HG03280 (cell line): ENCODE results near the gene OR52W1.

Source experiments
- ATAC-seq: cut with Tn5 transposase; IDR thresholded peaks from one replicate; pipeline ENCODE4 v1.9.1; 2021; ENCODE audit warnings: mild to moderate bottlenecking, moderate library complexity; ENCODE audit not compliant: unreplicated experiment

The OR52W1 gene, protein sequence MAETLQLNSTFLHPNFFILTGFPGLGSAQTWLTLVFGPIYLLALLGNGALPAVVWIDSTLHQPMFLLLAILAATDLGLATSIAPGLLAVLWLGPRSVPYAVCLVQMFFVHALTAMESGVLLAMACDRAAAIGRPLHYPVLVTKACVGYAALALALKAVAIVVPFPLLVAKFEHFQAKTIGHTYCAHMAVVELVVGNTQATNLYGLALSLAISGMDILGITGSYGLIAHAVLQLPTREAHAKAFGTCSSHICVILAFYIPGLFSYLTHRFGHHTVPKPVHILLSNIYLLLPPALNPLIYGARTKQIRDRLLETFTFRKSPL

DNA sequence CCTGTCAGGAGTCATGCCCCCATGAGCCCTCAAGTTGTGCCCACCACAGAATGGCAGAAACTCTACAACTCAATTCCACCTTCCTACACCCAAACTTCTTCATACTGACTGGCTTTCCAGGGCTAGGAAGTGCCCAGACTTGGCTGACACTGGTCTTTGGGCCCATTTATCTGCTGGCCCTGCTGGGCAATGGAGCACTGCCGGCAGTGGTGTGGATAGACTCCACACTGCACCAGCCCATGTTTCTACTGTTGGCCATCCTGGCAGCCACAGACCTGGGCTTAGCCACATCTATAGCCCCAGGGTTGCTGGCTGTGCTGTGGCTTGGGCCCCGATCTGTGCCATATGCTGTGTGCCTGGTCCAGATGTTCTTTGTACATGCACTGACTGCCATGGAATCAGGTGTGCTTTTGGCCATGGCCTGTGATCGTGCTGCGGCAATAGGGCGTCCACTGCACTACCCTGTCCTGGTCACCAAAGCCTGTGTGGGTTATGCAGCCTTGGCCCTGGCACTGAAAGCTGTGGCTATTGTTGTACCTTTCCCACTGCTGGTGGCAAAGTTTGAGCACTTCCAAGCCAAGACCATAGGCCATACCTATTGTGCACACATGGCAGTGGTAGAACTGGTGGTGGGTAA, at the start of gene OR52W1:
TSS of gene OR52W1 (plus strand) at position 51 of the 637 bp plus-strand sequence. CDS start at position 51, 0 bp downstream.
- ATAC-seq, result no peak

DNA sequence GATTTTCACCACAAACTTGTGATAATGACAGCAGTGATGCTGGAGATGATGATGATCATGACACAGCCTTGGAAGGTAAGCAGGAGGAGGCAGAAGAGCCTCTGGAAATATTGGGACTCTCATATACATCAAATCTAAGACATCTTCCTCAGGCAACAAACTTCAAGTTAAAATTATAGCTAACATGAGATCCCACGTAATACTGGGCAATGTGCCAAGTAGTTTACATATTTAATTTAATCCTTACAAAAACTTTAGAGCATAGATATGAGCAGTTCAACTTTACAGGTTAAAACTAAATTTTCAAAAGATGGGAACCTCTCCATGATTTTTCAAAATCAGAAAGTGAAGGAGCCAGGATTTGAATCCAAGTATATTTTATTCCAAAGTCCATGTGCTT, 47.9 kb upstream of the OR52W1 start:
- ATAC-seq, result no peak

DNA sequence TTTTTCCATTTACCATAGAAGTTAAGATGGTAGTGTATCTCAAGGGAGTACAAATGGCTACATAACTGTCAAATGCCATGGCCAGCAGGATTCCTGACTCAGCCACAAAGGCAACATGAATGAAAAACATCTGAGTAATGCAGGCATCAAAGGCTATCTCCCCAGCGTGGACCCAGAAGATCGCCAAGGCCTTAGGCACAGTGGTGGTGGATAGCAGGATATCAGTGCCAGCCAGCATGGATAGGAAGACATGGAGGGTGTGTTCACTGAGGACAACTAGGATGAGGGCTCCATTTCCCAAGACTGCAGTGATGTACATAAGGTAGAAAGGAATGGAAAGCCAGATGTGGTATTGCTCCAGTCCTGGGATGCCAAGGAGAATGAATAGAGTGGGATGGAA, 46.9 kb upstream of the OR52W1 start:
- no peak for ATAC-seq

DNA sequence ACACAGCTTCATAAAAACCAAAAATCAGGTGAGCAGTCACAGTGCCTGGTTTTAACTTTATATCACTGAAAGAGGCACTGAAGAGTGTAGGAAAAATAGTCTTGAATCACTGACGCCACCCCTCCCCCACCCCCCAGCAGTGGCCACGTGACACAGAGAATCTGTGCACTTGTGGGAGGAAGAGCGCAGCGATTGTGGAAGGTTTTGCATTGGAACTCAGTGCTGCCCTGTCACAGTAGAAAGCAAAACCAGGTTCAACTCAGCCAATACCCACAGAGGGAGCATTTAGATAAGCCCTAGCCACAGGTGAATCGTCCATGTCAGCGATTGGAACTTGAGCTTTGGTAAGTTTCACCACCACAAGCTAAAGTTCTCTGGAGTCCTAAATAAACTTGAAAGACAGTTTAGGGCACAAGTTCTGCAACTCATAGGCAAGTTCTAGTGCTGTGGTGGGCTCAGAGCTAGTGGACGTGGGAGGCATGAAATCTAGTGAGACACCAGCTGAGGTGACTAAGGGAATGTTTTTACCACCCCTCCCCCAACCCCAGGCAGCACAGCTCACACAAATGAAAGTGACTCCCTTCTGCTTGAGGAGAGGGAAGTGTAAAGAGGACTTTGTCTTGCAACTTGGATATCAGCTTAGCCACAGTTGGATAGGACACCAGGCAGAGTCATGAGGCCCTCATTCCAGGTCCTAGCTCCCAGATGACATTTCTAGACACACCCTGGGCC, 42.2 kb upstream of the OR52W1 start:
- no peak for ATAC-seq

DNA sequence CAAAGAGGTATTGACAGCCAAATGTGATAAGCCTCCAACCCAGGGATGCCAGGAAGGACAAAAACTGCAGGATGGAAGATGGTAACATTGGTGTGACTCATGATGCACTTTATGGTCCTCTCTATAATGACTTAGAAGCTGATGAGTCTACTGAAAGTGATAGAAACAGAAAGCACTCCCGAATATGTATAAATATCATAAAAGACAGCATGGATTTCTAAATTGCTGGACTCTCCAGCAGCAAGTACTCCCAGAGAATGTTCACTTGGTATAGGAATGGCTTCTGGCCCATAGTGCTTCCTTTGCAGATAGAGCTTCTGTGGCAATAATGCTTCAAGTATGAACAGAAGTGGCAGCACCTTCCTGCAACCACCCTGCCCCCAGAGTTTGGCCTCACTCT, 28.8 kb upstream of the OR52W1 start, which contains the start of gene OR52B2:
TSS of gene OR52B2 (minus strand) at position 101 of the 400 bp plus-strand sequence. CDS start at position 101, 0 bp downstream.
- no peak for ATAC-seq

DNA sequence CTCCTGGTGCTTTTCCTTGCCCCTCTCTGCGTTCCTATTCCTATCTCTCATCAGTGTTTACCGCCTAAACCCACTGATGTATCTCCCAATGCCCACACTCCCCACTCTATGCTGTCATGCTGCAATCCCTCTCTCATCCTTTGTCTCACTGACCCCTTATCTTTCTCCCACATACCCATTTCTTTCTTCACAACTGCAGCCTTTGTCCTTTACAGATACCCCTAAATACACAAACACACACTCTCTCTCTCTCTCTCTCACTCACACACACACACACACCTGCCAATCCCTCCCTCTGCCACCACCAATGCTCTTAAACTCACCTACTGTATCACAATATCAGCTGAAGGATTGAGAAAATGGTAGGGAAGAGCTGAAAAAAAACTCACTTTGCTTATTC, 23.6 kb upstream of the OR52W1 start:
- ATAC-seq, result no peak

DNA sequence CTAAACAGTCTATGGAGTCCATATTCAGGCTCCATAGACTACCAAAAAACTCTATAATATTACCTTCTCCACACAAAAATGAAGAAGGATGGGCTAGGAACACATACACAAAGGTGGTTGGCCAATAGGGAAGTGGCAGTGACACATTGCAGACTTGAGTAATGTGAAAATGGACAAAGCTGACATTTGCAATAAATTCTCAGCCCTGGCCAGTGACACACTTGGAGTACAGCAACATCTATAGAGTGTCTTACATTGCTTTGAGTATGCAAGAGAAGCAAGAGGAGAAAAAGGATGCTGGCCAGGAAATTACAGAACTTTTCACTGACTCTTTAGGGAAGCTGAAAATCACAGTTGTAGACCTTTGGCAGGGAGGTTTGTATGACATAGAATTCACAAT, 7.3 kb upstream of the OR52W1 start:
- no peak for ATAC-seq

DNA sequence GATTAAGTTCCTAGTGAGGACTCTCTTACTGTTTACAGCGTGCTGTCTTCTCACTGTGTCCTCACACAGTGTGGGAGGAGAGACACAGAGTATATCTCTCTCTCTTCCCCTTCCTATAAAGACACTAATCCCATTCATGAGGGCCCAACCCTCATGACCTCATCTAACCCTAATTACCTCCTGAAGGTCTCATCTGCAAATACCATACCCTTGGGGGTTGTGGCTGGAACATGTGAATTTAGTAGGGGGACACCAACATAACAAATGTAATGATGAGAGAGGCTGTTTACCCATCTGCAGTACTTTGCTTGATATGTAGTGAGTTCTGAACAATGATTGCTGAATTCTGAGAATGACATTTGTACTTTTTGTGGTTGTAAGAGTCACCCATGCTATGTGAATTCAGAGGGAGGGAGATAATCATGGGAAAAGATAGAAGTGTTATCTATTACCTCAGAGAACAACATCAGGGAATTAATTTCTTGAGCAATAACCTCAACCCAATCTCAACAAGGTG, 4.9 kb upstream of the OR52W1 start:
- ATAC-seq, result no peak

DNA sequence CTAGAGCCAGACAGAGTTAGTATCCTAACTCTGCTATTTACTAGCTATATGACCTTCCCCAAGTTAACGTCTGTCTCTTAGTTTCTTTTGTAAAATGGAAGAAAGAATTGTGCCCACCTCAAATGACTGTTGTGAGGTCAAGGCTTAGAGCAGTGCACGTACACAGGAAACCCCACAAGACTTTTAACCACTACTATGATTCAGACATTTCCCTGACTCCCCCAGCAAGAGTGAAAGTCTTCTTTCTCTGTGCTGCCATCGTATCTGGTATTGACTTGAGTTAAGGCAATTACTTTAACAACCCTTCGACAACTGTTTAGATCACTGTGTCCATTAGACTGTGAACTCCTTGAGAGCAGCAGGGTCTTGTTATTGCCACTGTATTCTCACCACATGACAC, 2.6 kb upstream of the OR52W1 start:
- peak; percentile 73 for ATAC-seq

DNA sequence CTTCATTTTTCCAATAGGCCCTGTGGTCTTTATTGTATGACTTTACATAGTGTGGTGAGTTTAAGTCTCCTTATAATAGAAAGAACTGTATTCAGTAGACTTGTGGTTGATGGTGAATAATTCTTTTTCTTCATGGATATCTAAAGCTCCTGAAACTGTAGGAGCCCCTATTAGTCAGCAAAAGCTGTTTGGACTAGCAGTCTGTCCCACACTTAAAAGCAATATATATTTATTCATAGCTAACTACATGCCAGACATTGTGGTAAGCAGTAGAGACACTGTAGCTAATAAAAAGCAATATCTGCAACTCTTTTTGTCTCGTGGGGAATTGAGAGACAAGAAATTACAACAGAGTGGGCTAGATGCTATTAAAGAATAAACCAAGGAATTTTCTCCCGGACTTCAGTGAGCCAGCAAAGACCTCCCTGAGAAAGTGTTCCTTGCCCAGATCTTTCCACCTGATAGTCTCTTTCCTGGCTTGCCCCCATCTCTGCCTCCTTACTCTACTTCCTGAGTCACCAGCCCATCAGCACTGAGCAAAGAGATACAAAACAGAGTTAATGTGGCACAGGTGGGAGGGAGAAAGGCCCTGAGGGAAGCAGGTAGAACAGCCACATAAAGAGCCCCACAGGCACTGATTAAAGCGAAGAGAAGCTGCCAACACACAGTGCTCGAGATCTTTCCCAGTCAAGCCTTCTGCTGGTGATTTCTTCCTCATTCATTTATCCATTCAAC, 1.4 kb upstream of the OR52W1 start:
- no peak for ATAC-seq

DNA sequence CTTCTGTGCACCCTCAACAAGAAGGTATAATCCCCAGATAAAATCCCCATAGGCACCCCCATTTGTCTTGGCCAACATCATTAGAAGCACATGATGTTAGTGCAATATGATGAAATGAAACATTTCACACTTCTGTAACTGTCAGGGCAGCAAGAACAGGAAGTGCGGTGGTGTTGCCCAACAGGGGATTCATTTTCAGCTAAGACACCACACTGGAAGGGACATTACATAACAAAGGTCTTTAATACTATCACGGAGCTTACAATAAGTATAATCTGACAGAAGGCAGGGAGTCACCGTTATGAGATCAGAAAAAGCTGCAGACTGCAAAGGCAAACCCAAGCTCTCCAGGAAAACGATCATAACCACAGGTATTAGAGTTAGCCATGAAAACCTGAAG, 2.0 kb downstream of the OR52W1 start:
- ATAC-seq, result no peak

DNA sequence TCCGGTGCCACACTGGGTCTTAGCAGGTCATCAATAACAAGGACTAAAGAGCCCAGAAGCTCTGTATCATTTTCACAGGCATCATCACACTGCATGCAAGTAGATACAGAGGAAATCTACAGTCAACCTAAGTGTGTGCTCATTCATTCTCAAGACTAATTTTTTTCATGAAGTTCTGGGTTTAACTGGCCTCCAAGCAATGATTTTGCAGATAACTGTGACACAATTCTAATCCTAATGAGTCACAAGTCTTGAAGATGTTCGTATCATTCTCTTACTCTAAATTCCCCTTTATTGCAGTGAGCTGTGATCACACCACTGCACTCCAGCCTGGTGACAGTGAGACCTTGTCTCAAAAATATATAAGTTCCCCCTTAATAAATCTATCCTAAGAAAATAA, 2.5 kb downstream of the OR52W1 start:
- ATAC-seq, result no peak

DNA sequence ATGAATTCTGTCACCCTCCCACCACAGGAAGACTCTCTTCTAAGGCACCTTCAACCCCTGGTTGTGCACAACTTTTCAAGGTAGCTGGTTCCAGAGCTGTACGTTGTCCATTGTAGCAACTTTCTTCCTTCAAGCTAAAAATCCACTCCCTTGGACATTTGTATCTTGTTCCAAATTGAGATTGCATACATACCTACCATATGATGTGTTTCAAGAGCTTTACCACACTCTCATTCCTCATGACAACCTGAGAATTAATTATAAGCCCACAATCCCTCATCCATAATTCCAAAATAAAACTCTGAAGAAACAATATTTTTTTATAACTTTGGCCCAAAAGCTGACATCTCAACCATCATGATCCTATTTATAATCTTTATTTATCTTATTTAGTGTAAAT, 3.0 kb downstream of the OR52W1 start:
- no peak for ATAC-seq

DNA sequence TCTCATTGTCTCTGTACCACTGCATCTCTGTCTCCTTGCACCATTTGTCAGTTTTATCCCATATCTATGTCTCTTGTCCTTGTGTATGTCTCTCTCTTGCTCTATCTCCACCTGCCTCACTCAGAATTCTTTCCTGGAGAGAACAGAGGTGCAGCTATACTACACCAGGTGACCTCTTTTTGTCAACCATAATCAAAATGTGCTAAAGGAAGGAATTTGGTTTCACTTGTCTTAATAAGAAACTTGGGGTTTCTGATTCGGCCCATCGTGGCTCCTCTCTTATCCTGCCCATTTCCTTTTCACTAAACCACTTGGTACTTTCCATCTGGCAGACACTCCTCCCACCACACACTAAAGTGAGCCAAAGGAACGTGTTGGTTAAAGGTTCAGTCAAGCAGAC, 4.3 kb downstream of the OR52W1 start:
- ATAC-seq, result no peak

DNA sequence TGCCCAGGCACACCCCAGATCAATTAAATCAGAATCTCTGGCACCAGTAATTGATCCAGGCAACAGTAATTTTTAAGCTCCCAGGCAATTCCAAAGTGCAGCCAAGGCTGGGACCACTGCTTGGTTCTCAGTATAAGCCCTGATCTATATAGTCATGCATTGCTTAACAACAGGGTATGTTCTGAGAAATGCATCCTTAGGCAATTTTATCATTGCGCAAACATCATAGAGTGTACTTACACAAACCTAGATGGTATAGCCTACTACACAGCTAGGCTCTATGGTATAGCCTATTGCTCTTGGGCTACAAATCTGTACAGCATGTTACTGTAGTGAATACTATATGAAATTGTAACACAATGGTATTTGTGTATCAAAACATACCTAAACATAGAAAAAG, 5.7 kb downstream of the OR52W1 start:
- ATAC-seq, result no peak

DNA sequence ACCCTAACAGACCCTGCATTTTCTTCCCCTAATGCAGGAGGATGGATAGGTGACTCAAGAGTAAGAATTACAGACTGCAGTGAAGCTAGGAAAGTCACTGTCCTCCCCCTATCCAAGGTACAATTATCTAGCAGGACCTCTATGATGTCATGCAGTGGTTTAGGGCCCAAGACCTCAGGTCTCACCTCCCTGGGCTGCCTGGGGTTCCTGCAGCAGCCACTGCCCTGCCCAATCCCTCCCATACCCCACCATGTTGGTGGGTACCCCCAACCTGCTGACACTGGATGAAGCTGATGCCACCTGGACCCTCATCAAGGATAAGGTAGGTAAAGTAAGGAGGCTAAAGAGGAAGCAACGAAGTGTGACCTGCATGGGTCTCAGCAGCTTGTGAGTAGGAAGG, 6.3 kb downstream of the OR52W1 start, which contains the start of gene C11orf42:
TSS of gene C11orf42 (plus strand) at position 192 of the 400 bp plus-strand sequence. CDS start at position 251, 59 bp downstream.
- ATAC-seq, result no peak

DNA sequence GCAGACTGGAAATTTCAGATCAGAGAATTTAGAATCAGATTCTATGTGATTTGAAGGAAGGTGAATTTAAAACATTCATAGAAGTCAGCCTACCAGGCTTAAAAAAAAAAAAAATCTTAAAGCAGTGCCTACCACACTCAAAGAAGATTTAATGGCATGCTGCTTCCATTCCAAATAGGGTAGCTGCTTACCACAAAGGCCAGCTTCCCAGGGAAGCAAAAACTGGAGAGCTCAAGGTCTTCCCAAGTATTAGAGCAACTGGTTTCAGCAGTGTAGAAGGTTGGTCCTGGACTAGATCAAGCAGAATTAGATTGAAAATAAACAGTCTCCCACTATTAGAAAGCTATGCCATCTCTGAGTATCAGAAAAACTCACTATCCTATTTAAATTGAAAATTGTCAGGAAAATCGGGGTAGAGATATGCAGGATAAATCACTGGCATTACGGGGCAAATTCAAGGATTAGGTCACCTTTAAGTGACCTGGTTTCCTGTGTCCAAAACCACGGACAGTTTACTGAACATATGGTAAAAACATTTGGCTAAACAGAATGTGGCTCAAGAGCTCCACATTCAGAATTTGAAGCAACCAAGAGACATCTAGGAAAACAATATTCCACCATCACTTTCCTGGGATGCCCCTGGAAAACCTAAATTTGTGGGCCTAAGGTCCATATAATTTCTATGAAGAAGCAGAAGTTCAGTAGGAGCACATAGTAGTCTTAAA, 7.6 kb downstream of the OR52W1 start:
- ATAC-seq, result no peak

DNA sequence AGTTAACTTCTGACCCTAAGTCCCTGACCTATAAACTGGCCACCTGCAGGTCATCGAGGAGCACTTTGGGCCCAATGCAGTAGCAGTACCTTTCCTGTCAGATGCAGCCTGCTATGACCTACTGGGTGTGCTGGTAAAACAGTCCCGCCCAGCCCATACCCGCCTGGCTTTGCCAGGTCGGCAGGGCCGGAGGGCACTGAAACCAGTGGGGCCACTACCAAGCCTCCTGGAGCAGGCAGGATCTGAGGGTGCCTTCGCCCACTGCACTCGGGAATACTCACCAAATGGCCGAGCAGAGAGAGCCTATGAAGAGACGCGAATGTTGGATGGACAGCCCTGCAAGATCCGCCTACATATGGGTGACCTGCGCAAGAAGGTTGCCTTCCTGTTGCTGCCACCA, 10.8 kb downstream of the OR52W1 start:
- ATAC-seq, result no peak

DNA sequence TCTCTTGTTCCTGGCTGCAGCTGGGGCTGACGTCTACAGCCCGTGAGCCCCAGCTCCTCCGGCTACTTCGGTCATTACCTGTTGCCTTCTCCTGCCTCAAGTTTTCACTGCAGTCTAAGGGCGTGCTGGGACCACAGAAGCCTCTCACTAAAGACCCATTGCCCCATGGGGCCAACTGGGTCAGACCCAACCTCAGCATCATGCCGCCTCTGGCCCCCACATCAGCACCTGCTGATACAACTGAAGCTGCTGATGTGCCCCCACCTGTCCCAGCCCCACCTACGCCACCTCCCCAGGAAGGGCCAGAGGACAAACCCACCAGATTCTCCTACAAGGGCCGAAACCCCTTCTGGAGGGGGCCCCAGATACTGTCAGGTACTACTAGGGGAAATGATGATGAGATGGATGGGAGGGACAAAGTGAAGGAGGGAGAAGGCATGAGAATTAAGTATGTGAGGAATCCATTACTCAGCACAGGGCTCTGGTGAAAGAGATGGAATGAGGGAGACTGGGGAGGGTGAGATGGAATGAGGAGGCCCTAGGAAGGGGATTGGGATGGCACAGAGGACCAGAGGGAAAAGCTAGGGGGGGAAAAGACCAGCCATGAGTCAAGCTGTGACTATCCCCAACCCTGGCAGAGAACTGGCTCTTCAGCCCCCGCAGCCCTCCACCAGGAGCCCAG, 11.4 kb downstream of the OR52W1 start:
- no peak for ATAC-seq

DNA sequence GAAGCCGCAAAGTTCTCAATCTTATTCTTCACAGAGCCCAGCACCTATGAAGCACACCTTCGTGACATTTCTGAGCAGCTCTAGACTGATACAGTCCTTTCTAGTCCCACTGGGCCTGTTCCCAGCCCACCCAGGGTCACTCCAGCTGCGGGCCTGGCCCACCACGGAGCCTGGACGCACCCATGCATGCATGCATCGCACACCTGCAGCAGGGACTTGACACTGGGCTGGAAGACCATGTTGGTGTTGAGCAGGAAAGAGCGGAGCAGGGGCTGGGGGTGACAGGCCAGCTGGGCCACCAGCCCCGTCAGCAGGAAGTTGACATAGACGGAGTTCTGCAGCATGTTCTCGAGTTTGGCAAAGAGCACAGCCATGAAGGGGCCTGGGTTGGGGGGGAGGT, 15.5 kb downstream of the OR52W1 start:
- no peak for ATAC-seq
